ENCODE data around the gene KCND3.

Gene KCND3

GRCh38 chr1:112006416-112007025 is 17.1 kb upstream of the KCND3 start:
- no peak overlapping the region for H3K9ac ChIP-seq (ENCODE audit: low read depth, low read length)
- no peak overlapping the region for H3K4me3 ChIP-seq (ENCODE audit: low read depth, low read length)
- peaks cover 15% of the 10 kb centered on the region for H3K4me1 ChIP-seq (ENCODE audit: control insufficient read depth, insufficient read depth, low read length)
- H3K9me3 ChIP-seq (ENCODE audit: control insufficient read depth, insufficient read depth, low read length) = no peaks in the 10 kb centered on the region
- no peaks in the 10 kb centered on the region for H3K27me3 ChIP-seq (ENCODE audit: control insufficient read depth, insufficient read depth, low read length)
- H3K36me3 ChIP-seq (ENCODE audit: control insufficient read depth, insufficient read depth, low read length) = no peaks in the 10 kb centered on the region

GRCh38 chr1:112004076-112004475 is 14.6 kb upstream of the KCND3 start:
- Histone ChIP-seq H3K9me3 (ENCODE audit: control insufficient read depth, insufficient read depth, low read length) (no peaks in the 10 kb centered on the region), H3K9ac (ENCODE audit: low read depth, low read length) (no peak overlapping the region), H3K4me1 (ENCODE audit: control insufficient read depth, insufficient read depth, low read length) (peaks cover 15% of the 10 kb centered on the region), H3K36me3 (ENCODE audit: control insufficient read depth, insufficient read depth, low read length) (no peaks in the 10 kb centered on the region), H3K4me3 (ENCODE audit: low read depth, low read length) (no peak overlapping the region), H3K27me3 (ENCODE audit: control insufficient read depth, insufficient read depth, low read length) (no peaks in the 10 kb centered on the region)

GRCh38 chr1:112002514-112002913 is 13.0 kb upstream of the KCND3 start:
- Histone ChIP-seq H3K9me3 (ENCODE audit: control insufficient read depth, insufficient read depth, low read length) (no peaks in the 10 kb centered on the region), H3K4me1 (ENCODE audit: control insufficient read depth, insufficient read depth, low read length) (peaks cover 15% of the 10 kb centered on the region), H3K4me3 (ENCODE audit: low read depth, low read length) (no peak overlapping the region), H3K9ac (ENCODE audit: low read depth, low read length) (no peak overlapping the region), H3K36me3 (ENCODE audit: control insufficient read depth, insufficient read depth, low read length) (no peaks in the 10 kb centered on the region), H3K27me3 (ENCODE audit: control insufficient read depth, insufficient read depth, low read length) (no peaks in the 10 kb centered on the region)

- Histone ChIP-seq H3K4me1 (ENCODE audit: control insufficient read depth, insufficient read depth, low read length) (peaks cover 5% of the 10 kb centered on the region), H3K27me3 (ENCODE audit: control insufficient read depth, insufficient read depth, low read length) (no peaks in the 10 kb centered on the region), H3K36me3 (ENCODE audit: control insufficient read depth, insufficient read depth, low read length) (no peaks in the 10 kb centered on the region), H3K9ac (ENCODE audit: low read depth, low read length) (no peak overlapping the region), H3K4me3 (ENCODE audit: low read depth, low read length) (no peak overlapping the region), H3K9me3 (ENCODE audit: control insufficient read depth, insufficient read depth, low read length) (no peaks in the 10 kb centered on the region)
Measured at GRCh38 chr1:112001436-112001835, 12.0 kb upstream of the KCND3 start.

- H3K36me3 ChIP-seq (ENCODE audit: control insufficient read depth, insufficient read depth, low read length) = no peaks in the 10 kb centered on the region
- no peak overlapping the region for H3K4me3 ChIP-seq (ENCODE audit: low read depth, low read length)
- H3K27me3 ChIP-seq (ENCODE audit: control insufficient read depth, insufficient read depth, low read length) = no peaks in the 10 kb centered on the region
- H3K9me3 ChIP-seq (ENCODE audit: control insufficient read depth, insufficient read depth, low read length) = no peaks in the 10 kb centered on the region
- peaks cover under 1% of the 10 kb centered on the region for H3K4me1 ChIP-seq (ENCODE audit: control insufficient read depth, insufficient read depth, low read length)
- no peak overlapping the region for H3K9ac ChIP-seq (ENCODE audit: low read depth, low read length)
Measured at GRCh38 chr1:112000048-112000447, 10.6 kb upstream of the KCND3 start.

GRCh38 chr1:111998332-111998731 is 8.9 kb upstream of the KCND3 start:
- Histone ChIP-seq H3K36me3 (ENCODE audit: control insufficient read depth, insufficient read depth, low read length) (no peaks in the 10 kb centered on the region), H3K4me1 (ENCODE audit: control insufficient read depth, insufficient read depth, low read length) (no peaks in the 10 kb centered on the region), H3K4me3 (ENCODE audit: low read depth, low read length) (no peak overlapping the region), H3K9me3 (ENCODE audit: control insufficient read depth, insufficient read depth, low read length) (no peaks in the 10 kb centered on the region), H3K9ac (ENCODE audit: low read depth, low read length) (no peak overlapping the region), H3K27me3 (ENCODE audit: control insufficient read depth, insufficient read depth, low read length) (no peaks in the 10 kb centered on the region)

GRCh38 chr1:111992476-111992875 is 3.0 kb upstream of the KCND3 start:
- no peaks in the 10 kb centered on the region for H3K9me3 ChIP-seq (ENCODE audit: control insufficient read depth, insufficient read depth, low read length)
- no peaks in the 10 kb centered on the region for H3K4me1 ChIP-seq (ENCODE audit: control insufficient read depth, insufficient read depth, low read length)
- no peaks in the 10 kb centered on the region for H3K36me3 ChIP-seq (ENCODE audit: control insufficient read depth, insufficient read depth, low read length)
- no peak overlapping the region for H3K9ac ChIP-seq (ENCODE audit: low read depth, low read length)
- peaks cover 42% of the 10 kb centered on the region for H3K27me3 ChIP-seq (ENCODE audit: control insufficient read depth, insufficient read depth, low read length)
- H3K4me3 ChIP-seq (ENCODE audit: low read depth, low read length) = no peak overlapping the region

- Histone ChIP-seq H3K36me3 (ENCODE audit: control insufficient read depth, insufficient read depth, low read length) (no peaks in the 10 kb centered on the region), H3K4me1 (ENCODE audit: control insufficient read depth, insufficient read depth, low read length) (no peaks in the 10 kb centered on the region), H3K4me3 (ENCODE audit: low read depth, low read length) (peak overlapping the region; percentile 70), H3K9ac (ENCODE audit: low read depth, low read length) (no peak overlapping the region), H3K27me3 (ENCODE audit: control insufficient read depth, insufficient read depth, low read length) (peaks cover 54% of the 10 kb centered on the region), H3K9me3 (ENCODE audit: control insufficient read depth, insufficient read depth, low read length) (no peaks in the 10 kb centered on the region)
Measured at GRCh38 chr1:111990878-111991718, 1.6 kb upstream of the KCND3 start.

- H3K9ac ChIP-seq (ENCODE audit: low read depth, low read length) = no peak overlapping the region
- H3K4me1 ChIP-seq (ENCODE audit: control insufficient read depth, insufficient read depth, low read length) = no peaks in the 10 kb centered on the region
- no peaks in the 10 kb centered on the region for H3K9me3 ChIP-seq (ENCODE audit: control insufficient read depth, insufficient read depth, low read length)
- H3K27me3 ChIP-seq (ENCODE audit: control insufficient read depth, insufficient read depth, low read length) = peaks cover 62% of the 10 kb centered on the region
- peak overlapping the region; percentile 70 for H3K4me3 ChIP-seq (ENCODE audit: low read depth, low read length)
- H3K36me3 ChIP-seq (ENCODE audit: control insufficient read depth, insufficient read depth, low read length) = no peaks in the 10 kb centered on the region
Measured at GRCh38 chr1:111990026-111990877, 784 bp upstream of the KCND3 start.

GRCh38 chr1:111988743-111989453 is 570 bp downstream of the KCND3 start:
- Histone ChIP-seq H3K27me3 (ENCODE audit: control insufficient read depth, insufficient read depth, low read length) (peaks cover 66% of the 10 kb centered on the region), H3K4me1 (ENCODE audit: control insufficient read depth, insufficient read depth, low read length) (no peaks in the 10 kb centered on the region), H3K36me3 (ENCODE audit: control insufficient read depth, insufficient read depth, low read length) (no peaks in the 10 kb centered on the region), H3K9ac (ENCODE audit: low read depth, low read length) (no peak overlapping the region), H3K9me3 (ENCODE audit: control insufficient read depth, insufficient read depth, low read length) (no peaks in the 10 kb centered on the region), H3K4me3 (ENCODE audit: low read depth, low read length) (peak overlapping the region; percentile 53)

GRCh38 chr1:111988377-111988742 is 1.1 kb downstream of the KCND3 start:
- H3K4me1 ChIP-seq (ENCODE audit: control insufficient read depth, insufficient read depth, low read length) = no peaks in the 10 kb centered on the region
- no peak overlapping the region for H3K9ac ChIP-seq (ENCODE audit: low read depth, low read length)
- peak overlapping the region; percentile 53 for H3K4me3 ChIP-seq (ENCODE audit: low read depth, low read length)
- no peaks in the 10 kb centered on the region for H3K9me3 ChIP-seq (ENCODE audit: control insufficient read depth, insufficient read depth, low read length)
- no peaks in the 10 kb centered on the region for H3K36me3 ChIP-seq (ENCODE audit: control insufficient read depth, insufficient read depth, low read length)
- H3K27me3 ChIP-seq (ENCODE audit: control insufficient read depth, insufficient read depth, low read length) = peaks cover 66% of the 10 kb centered on the region
